Measurements from ENCODE around the gene GLIS1.

- TF ChIP-seq, protein P1, sequence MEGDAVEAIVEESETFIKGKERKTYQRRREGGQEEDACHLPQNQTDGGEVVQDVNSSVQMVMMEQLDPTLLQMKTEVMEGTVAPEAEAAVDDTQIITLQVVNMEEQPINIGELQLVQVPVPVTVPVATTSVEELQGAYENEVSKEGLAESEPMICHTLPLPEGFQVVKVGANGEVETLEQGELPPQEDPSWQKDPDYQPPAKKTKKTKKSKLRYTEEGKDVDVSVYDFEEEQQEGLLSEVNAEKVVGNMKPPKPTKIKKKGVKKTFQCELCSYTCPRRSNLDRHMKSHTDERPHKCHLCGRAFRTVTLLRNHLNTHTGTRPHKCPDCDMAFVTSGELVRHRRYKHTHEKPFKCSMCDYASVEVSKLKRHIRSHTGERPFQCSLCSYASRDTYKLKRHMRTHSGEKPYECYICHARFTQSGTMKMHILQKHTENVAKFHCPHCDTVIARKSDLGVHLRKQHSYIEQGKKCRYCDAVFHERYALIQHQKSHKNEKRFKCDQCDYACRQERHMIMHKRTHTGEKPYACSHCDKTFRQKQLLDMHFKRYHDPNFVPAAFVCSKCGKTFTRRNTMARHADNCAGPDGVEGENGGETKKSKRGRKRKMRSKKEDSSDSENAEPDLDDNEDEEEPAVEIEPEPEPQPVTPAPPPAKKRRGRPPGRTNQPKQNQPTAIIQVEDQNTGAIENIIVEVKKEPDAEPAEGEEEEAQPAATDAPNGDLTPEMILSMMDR (conservative IDR thresholded peaks at IDR 0.05 in 1 of 2, IDR thresholded peaks at IDR 0.05 in 1 of 2; ENCODE audit: extremely low read depth in 1 of 2, insufficient read depth in 1 of 2, low read depth in 1 of 2, low read length in 2 of 2): no peak
- TF ChIP-seq EZH2 (IDR thresholded peaks at IDR 0.05; ENCODE audit: borderline replicate concordance, low read length): no peak
These were observed 48.6 kb downstream of the GLIS1 start for GRCh38 chr1:53690411-53690810.

All from mammary epithelial cell (primary cell).